ENCODE measurements around the gene DHFR2. TPM values are rescaled to one million over a fixed set of nuclear protein-coding genes. Genes with fewer than 3 reads are reported as not detected.

The DHFR2 gene
- polyA plus RNA-seq, 2 donors: 1.5 to 1.9 TPM

- no peak overlapping the region for H3K4me3 ChIP-seq (ENCODE audit: low read depth in 1 of 2, low read length in 2 of 2)
- no peaks in the 10 kb centered on the region for H3K27me3 ChIP-seq (ENCODE audit: control insufficient read depth in 1 of 2, insufficient read depth in 2 of 2, low read length in 2 of 2)
- WGBS, 2 donors: 76 to 83% methylated on average over 1 of the region's 1 CpG
- no peaks in the 10 kb centered on the region for H3K4me1 ChIP-seq (ENCODE audit: control insufficient read depth in 2 of 2, insufficient read depth in 2 of 2, low read length in 1 of 2)
- H3K36me3 ChIP-seq (ENCODE audit: control insufficient read depth in 2 of 2, insufficient read depth in 2 of 2, low read length in 1 of 2): no peaks in the 10 kb centered on the region
- H3K27ac ChIP-seq (ENCODE audit: low read depth in 2 of 2, low read length in 1 of 2): no peak overlapping the region
- H3K9me3 ChIP-seq (ENCODE audit: control insufficient read depth in 2 of 2, insufficient read depth in 1 of 2, low read depth in 1 of 2, low read length in 1 of 2): no peaks in the 10 kb centered on the region
These were observed 50.5 kb downstream of the DHFR2 start for GRCh38 chr3:94012185-94012584.

- H3K9me3 ChIP-seq (ENCODE audit: control insufficient read depth in 2 of 2, insufficient read depth in 1 of 2, low read depth in 1 of 2, low read length in 1 of 2): no peaks in the 10 kb centered on the region
- WGBS, 2 donors: 72 to 85% methylated on average over 3 of the region's 3 CpGs
- no peaks in the 10 kb centered on the region for H3K4me1 ChIP-seq (ENCODE audit: control insufficient read depth in 2 of 2, insufficient read depth in 2 of 2, low read length in 1 of 2)
- H3K27ac ChIP-seq (ENCODE audit: low read depth in 2 of 2, low read length in 1 of 2): no peak overlapping the region
- H3K27me3 ChIP-seq (ENCODE audit: control insufficient read depth in 1 of 2, insufficient read depth in 2 of 2, low read length in 2 of 2): no peaks in the 10 kb centered on the region
- H3K36me3 ChIP-seq (ENCODE audit: control insufficient read depth in 2 of 2, insufficient read depth in 2 of 2, low read length in 1 of 2): no peaks in the 10 kb centered on the region
- no peak overlapping the region for H3K4me3 ChIP-seq (ENCODE audit: low read depth in 1 of 2, low read length in 2 of 2)
These were observed 51.4 kb downstream of the DHFR2 start for GRCh38 chr3:94011233-94011711.

- WGBS, 2 donors: 92 to 100% methylated on average over 2 of the region's 2 CpGs
- no peak overlapping the region for H3K27ac ChIP-seq (ENCODE audit: low read depth in 2 of 2, low read length in 1 of 2)
- no peaks in the 10 kb centered on the region for H3K27me3 ChIP-seq (ENCODE audit: control insufficient read depth in 1 of 2, insufficient read depth in 2 of 2, low read length in 2 of 2)
- H3K36me3 ChIP-seq (ENCODE audit: control insufficient read depth in 2 of 2, insufficient read depth in 2 of 2, low read length in 1 of 2): no peaks in the 10 kb centered on the region
- H3K9me3 ChIP-seq (ENCODE audit: control insufficient read depth in 2 of 2, insufficient read depth in 1 of 2, low read depth in 1 of 2, low read length in 1 of 2): no peaks in the 10 kb centered on the region
- H3K4me1 ChIP-seq (ENCODE audit: control insufficient read depth in 2 of 2, insufficient read depth in 2 of 2, low read length in 1 of 2): no peaks in the 10 kb centered on the region
- H3K4me3 ChIP-seq (ENCODE audit: low read depth in 1 of 2, low read length in 2 of 2): no peak overlapping the region
These were observed 53.1 kb downstream of the DHFR2 start for GRCh38 chr3:94009608-94010007.

GRCh38 chr3:94008253-94008652 is 54.5 kb downstream of the DHFR2 start:
- Histone ChIP-seq H3K9me3 (ENCODE audit: control insufficient read depth in 2 of 2, insufficient read depth in 1 of 2, low read depth in 1 of 2, low read length in 1 of 2) (no peaks in the 10 kb centered on the region), H3K27ac (ENCODE audit: low read depth in 2 of 2, low read length in 1 of 2) (no peak overlapping the region), H3K36me3 (ENCODE audit: control insufficient read depth in 2 of 2, insufficient read depth in 2 of 2, low read length in 1 of 2) (no peaks in the 10 kb centered on the region), H3K27me3 (ENCODE audit: control insufficient read depth in 1 of 2, insufficient read depth in 2 of 2, low read length in 2 of 2) (no peaks in the 10 kb centered on the region), H3K4me3 (ENCODE audit: low read depth in 1 of 2, low read length in 2 of 2) (no peak overlapping the region), H3K4me1 (ENCODE audit: control insufficient read depth in 2 of 2, insufficient read depth in 2 of 2, low read length in 1 of 2) (no peaks in the 10 kb centered on the region)
- WGBS, 2 donors: 59 to 75% methylated on average over 2 of the region's 2 CpGs

Other genes with a start within 250 kb of the DHFR2 start
- 1 to 10 TPM; 4.4 to 8.1 TPM for gene PROS1, start 89.0 kb downstream of the DHFR2 start, polyA plus RNA-seq
- gene ARL13B, start 82.8 kb downstream of the DHFR2 start, polyA plus RNA-seq: 1 to 10 TPM; 1.8 to 2.5 TPM
- gene STX19, start 34.3 kb downstream of the DHFR2 start, polyA plus RNA-seq: 10 to 100 TPM in 1 of 2 donors, 1 to 10 TPM in 1; 6.8 to 14.4 TPM
- gene NSUN3, start 145 bp upstream of the DHFR2 start, polyA plus RNA-seq: 1 to 10 TPM; 3.0 to 3.2 TPM